Stimulated activated CD8-positive, alpha-beta memory T cell treated with anti-CD3 and anti-CD28 coated beads, Interleukin-7, amount 100 ng/mL, for 4 hours (primary cell): ENCODE results near the gene MAIP1.

ENCODE experiments used
- DNase-seq, 2 donors: peaks; one replicate each; pipeline ENCODE4 v3.0.0-alpha.2; 2020; ENCODE audit warnings: low read depth in 2 of 2

MAIP1 gene

GRCh38 chr2:199991691-199992090, 36.3 kb downstream of the MAIP1 start:
- no peak for DNase-seq

- no peak for DNase-seq
Measured at GRCh38 chr2:199992296-199992695, 36.9 kb downstream of the MAIP1 start.

- DNase-seq: no peak
Measured at GRCh38 chr2:199994371-199994770, 39.0 kb downstream of the MAIP1 start.

GRCh38 chr2:199994896-199995295, 39.5 kb downstream of the MAIP1 start:
- DNase-seq: no peak

GRCh38 chr2:199997296-199997695, 41.9 kb downstream of the MAIP1 start:
- DNase-seq: no peak

GRCh38 chr2:199999166-199999565, 43.8 kb downstream of the MAIP1 start:
- DNase-seq: no peak

GRCh38 chr2:200000444-200001163, 45.2 kb downstream of the MAIP1 start:
- no peak for DNase-seq

GRCh38 chr2:200003444-200003843, 48.1 kb downstream of the MAIP1 start:
- DNase-seq: no peak

GRCh38 chr2:200005675-200006074, 50.3 kb downstream of the MAIP1 start:
- no peak for DNase-seq

- DNase-seq: no peak
Measured at GRCh38 chr2:200007306-200007705, 51.9 kb downstream of the MAIP1 start.

- DNase-seq: no peak
Measured at GRCh38 chr2:200012401-200012800, 57.0 kb downstream of the MAIP1 start.
